GM21529 (cell line): ENCODE measurements around the gene ARF5.
"Not testable (repeated sequence)": the region's sequence is repeated elsewhere in the genome, so short reads cannot be mapped to it uniquely, and the experiment has no call there.

Experiments used
- ATAC-seq: cut with Tn5 transposase; IDR thresholded peaks from one replicate; pipeline ENCODE4 v1.9.1; 2021; ENCODE audit not compliant: unreplicated experiment

ARF5 gene

DNA sequence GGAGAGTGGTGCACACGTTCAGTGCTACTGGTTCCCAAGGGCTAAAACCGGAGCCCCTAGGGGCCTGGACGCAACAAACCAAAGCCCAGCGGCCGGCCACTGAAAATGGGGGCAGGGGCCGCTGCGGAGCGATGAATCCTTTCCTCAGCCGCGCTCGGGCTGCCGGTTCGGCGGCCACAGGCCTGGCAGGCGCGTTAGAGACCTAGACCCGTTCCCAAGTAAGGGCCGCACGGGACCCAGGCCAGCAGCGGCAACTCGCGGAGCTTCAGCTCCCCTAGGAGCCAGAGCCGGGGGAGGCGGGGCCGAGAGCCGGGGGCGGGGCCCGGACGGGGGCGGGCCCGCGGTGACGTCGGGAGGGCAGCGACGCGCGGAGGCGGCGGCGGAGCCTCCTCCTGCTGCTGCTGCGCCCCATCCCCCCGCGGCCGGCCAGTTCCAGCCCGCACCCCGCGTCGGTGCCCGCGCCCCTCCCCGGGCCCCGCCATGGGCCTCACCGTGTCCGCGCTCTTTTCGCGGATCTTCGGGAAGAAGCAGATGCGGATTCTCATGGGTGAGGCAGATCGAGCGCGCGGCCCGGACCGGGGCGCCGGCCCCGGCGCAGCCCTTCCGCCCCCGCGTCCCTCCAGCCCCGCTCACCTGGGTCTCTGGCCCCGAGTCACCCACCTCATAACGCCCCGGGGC is at the start of gene ARF5:
Gene ARF5 (plus strand): TSS at position 393 of the 678 bp plus-strand sequence. CDS start 88 bp downstream, at position 481.
- ATAC-seq, result peak; percentile 76

DNA sequence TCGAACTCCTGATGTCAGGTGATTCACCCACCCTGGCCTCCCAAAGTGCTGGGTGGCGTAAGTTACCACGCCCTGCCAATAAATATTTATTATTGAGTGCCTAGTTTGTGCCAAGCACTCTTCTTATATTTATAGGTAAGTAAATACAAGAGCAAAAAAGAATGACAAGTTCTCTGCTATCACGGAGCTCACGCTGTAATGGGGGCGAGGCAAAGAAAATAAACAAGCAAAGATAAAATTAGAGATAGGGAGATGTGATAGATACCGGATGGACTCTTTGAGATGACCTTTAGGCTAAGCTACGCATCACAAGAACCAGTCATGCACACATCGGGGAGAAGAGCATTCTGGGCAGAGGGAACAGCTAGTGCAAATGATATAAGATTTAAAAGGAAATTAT is 49.1 kb upstream of the ARF5 start:
- ATAC-seq, result no peak

DNA sequence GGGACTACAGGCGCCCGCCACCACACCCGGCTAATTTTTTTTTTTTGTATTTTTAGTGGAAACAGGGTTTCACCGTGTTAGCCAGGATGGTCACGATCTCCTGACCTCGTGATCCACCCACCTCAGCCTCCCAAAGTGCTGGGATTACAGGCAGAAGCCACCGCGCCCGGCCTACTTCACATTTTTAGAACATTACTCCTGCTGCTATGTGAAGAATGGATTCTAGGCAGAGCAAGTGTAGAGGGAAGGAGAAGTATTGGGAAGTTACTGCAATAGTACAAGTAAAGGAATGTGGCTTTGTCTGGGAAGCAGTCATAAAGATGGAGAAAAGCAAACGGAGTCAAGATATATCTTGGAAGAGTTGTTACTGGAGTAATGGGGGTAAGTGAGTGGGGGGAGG is 47.8 kb upstream of the ARF5 start:
- ATAC-seq, result not testable (repeated sequence)

DNA sequence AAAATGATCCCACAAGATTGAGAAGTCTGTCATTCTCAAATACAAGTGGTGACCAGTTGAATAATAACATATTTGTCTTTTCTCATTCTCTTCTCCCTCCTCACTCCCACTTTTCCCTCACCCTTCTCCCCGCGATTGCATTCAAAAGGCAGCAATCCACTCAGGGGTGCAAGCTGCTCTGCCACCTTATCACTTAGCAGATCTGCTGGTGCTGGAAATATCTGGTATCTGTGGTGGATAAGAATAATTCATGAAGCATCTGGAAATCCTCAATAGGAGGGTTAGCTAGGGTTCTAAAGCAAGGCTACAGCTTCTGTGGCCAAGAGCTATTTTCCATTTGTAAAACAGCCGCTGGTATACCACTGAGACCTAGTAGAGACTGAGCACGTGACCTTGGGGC is 46.7 kb upstream of the ARF5 start:
- ATAC-seq, result no peak

DNA sequence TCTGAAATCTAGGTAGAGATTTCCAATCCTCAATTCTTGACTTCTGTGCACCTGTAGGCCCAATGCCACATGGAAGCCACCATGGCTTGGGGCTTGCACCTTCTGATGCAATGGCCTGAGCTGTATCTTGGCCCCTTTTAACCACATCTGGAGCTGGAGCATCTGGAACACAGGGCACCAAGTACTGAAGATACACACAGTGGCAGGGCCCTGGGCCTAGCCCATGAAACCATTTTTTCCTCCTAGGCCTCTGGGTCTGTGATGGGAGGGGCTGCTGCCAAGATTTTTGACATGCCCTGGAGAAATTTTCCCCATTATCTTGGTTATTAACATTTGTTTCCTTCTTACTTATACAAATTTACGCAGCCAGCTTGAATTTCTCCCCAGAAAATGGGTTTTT is 41.9 kb upstream of the ARF5 start:
- no peak for ATAC-seq

DNA sequence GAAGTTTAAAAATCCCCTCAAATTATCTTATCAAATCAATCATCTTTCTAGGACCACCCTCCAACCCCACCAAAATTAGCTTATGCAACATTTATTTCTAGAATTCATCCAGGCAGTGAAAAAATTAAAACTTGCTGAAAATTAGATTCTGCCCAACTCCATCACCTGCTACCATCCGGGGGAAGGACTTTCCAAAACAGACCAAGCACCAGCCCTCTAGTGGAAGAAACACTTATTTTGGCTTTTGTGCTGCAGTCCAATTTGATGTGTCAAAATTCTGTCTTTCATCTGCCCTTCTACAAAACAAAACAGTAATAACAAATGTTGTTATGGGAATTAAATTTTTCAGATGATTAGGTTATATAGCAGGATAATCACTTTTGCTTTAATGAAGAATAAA is 38.0 kb upstream of the ARF5 start:
- ATAC-seq, result no peak

DNA sequence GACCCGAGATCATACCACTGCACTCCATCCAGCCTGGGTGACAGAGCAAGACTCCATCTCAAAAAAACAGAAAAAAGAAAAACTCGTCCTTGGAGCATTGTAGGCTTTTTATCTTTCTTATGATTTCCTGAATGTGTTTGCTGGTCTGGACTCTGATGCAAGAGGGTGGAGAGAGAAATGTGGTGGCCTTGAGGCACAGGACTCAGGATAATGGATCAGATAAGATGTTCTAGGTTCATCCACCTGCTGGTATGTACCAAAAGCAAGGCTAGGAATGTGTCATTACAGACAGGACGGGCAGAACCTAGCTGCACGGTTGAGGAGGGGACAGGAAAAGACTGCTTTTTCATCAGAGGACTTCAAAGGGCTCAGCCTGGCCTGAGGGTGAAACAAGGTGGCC is 36.3 kb upstream of the ARF5 start:
- ATAC-seq, result no peak

DNA sequence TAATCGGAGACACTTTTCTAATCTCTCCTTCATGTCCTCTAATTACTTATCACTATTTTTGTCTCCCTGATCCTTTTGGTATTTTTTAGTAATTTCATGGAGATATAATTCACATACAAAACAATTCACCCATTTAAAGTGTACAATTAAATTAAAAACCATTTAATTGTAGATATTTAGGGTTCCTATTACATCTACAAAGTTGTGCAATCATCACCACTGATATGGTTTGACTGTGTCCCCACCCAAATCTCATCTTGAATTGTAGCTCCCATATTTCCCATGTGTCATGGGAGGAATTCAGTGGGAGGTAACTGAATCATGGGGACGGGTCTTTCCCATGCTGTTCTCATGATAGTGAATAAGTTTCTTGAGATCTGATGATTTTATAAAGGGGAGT is 31.8 kb upstream of the ARF5 start:
- no peak for ATAC-seq

DNA sequence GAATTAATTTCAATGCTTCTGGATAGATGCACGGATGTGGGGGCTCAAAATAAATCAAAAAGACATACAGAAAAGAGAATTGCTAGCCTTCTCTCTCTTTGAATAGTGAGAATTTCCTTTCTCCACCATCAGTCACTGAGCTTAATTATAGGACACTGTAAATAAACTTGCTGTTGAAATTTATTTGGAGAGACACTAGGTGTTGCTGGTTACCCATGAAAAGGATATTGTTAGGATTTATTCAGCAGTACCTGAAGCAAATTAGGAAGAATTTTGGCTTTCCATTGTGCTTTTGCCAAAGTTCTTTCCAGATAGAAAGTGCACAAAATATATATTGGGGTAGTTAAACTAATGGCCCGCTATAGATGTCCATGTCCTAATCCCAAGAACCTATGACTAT is 30.4 kb upstream of the ARF5 start:
- no peak for ATAC-seq

DNA sequence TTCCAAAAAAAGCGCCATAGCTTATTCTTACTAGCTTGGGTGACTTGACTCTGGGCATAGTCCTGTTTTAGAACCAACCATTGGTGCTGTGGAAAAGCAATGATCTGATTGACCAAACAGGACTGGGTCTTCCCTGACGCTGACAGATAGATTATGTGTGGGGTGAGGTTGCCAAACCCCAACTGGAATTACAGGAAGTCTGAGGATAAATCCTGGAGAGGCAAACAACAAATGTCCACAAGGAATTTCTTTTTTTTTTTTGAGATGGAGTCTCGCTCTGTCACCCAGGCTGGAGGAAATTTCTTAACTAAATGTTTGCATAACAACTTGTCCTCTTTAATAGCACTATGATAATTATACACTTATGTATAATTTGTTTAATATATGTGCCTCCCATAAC is 22.0 kb upstream of the ARF5 start:
- ATAC-seq, result no peak

DNA sequence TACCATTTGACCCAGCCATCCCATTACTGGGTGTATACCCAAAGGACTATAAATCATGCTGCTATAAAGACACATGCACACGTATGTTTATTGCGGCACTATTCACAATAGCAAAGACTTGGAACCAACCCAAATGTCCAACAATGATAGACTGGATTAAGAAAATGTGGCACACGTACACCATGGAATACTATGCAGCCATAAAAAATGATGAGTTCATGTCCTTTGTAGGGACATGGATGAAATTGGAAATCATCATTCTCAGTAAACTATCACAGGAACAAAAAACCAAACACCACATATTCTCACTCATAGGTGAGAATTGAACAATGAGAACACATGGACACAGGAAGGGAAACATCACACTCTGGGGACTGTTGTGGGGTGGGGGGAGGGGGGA is 20.2 kb upstream of the ARF5 start:
- not testable (repeated sequence) for ATAC-seq

DNA sequence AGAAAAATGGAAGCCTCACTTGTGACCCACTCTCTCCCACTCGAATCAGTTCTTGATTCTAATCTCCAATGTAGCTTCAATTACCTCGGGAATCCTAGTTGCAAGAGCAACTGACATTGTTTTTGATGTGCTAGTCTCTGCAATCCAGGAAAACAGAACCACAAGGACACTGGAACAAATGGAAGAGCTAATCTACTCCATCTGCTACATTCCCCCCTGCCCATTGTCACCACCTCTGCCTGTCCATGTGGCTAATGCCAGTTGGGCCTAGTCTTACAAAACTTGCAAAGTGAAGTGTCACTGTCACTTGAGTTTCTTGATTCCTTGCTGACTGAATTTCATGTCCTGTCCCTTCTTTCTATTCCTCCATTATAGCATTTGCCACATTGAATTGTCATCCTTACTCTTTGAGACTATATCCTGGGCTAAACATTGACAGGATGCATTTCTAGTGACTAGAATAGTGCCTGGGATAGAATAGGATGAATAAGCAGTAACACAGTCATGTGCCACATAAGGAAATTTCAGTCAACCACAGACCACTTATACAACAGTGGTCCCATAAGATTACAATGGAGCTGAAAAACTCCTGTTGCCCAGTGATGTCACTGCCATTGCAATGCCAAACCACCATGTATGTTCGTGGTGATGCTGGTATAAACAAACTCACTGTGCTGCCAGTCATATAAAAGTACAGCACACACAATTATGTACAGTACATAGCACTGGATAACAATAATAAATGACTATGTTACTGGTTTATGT is 16.3 kb upstream of the ARF5 start:
- ATAC-seq, result no peak

DNA sequence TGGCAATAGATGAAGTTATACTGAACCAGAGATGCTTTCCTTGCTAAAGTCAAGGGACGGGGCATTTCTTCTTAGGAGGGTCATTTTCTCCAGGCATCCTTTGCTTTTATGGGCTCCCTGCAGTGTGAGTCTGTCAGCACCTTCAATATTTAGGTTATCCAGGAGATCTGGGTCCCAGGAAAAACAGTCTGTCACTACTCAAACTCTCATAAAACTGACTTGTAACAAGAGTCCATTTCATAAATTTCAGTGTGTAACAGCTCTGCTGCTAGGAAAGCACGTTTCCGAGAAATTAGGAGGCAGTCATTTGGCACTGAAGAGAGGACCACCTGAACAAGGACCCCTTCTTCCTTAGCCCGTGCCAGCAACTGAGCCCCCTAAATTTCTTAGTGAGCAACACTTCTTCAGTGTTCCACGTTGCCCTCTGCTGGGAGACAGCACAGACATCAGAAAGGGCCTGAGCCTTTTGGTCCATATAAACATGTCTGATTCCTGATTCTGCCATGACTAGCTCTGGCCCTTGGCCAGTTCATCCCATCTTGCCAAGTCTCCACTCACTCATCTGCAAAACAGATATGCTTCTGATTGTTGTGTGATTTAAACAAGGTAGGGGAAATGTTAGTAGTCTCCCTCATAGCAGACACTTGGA is 10.1 kb upstream of the ARF5 start:
- ATAC-seq, result no peak

DNA sequence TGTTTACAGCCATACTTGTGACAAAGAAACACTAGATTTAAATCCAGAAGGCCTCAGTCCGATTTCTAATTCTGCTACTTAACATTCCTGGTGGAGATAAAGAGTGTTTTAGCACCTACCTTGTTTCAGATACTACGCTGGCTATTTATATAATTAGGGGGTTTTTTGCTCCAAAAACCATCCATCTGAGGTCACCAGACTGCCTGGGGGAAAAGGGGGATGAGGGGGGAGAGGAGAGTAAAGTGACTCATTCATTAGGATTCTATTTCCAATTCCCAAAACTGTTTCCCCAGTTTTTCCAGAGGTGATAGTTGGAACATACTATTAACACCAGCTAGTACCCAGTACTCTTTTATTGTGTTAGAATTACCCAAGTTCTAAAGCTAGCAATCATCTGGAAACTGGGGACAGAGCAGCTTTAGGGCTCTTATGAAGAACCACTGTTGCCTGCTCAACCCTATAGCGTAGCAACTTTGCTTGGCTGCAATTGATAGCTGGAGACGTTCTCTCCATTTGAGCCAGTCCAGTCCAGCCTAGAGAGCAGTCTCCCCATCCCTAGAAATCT is 9.4 kb upstream of the ARF5 start:
- ATAC-seq, result no peak

DNA sequence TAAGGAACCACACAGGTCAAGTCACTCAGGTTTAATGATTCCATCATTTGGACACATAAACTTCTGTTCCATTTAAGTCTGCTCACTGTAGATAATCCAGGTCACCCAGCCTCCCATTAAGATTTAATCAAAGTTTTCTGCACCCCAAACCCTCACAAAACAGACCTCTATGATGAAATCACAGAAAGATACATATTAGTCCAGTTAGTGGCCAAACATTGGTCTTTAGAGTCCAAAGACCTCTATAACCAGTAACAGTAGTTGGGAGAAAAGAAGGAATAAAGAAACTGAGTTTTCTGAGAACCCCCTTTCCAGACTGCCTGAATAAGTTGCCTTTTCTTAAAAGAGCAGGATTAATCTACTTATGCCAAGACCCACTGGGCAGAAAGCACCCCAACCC is 7.6 kb upstream of the ARF5 start:
- no peak for ATAC-seq

DNA sequence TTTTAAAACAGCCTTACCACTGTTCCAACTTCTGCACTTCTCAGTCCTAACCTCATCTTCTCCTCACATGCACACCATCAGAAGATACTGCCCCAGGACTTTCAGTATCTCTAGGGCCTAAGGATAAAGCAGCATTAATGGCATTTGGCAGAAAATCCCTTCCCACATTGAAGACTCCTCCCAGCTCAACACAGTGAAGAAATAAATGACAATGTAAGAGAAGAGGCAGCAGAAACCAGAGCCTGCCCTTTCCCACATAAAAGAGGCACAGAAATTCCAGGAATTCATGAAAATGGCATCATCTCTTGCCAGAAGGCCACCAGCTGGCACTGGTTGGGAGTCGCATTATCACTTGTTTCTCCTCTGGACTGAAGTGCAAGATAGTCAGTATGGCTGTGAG is 6.5 kb upstream of the ARF5 start:
- no peak for ATAC-seq

DNA sequence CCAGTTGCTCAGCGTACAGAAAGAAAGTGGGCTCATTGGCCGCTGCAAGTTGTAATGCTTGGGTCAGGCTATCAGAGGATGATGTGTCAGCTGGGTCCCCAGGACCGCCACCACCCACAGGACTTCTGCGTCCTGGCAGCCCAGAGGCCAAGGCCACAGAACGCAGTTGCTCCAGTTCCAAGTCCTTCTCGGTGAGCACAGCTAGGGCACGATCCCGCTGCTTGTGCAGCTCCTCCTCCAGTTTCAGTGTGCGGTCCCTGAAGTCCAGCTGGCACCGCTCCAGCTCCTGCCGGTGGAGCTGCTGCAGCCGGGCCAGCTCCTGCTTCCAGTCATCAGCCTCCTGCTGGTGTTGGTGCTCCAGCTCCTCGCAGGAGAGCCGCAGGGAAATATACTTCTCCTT is 5.8 kb upstream of the ARF5 start:
- ATAC-seq, result no peak

DNA sequence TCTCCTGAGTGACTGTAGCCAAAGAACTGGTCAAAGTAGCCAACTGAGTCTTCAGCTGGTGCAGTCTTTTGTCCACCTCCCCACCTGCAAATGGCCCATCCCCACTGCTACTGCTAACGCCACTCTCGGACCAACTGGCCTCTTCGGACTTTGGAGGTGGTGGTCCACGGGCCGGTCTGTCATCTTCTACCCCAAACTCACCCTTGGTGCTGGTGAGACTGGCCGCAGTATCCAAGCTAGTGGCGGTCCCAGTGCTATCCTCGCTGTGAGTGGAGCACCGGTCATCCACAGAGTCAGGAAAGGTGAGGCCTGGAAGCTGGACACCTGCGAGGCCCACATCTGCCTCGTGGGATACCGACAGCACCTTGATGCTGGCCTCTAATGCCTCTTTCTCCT is 3.6 kb upstream of the ARF5 start:
- no peak for ATAC-seq

DNA sequence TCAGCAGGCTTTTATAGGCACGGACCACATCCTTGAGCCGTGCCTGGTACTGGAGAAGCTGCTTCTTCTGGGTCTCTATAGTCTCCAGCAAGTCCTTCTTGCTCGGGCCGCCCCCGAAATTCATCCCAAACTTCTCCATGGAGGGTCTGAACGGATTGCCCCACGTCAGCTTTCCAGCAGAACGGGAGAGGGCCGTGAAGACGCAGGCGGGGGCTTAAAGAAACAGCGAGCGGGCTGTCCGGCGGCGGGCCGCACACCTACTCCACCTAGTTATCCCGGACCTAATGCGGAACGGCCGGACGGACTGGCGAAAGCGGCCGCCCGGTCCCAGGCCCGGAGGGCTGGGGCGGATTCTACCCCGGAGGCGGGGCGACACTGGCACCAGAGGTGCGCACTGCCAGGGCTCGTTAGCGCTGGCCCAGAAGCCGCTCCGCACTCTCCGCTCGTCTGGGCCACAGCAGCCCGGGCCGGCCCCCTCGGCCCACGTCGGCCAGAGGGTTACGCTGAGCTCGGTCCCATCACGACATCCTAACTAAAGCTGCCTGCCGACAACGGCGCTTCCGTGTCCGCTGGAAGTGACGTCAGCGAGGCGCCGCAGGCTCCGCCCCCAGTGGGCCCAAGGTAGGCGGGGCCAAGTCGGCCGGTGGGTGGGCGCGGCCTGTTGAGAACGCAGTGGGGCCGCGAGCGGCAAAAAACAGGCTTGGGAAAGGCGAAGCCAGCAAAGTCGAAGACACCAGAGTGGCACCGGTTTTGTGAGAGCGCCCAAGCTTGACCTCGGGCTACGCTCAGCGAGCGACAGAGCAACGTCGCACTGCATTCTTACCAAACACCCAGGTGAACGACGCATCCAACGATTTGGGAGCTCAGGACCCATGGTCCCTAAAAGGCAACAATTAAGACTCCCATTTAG is 2.9 kb upstream of the ARF5 start, which contains the start of gene GCC1:
Gene GCC1 (minus strand): TSS at position 553 of the 910 bp plus-strand sequence. CDS start 414 bp downstream, at position 139.
- ATAC-seq, result peak; percentile 78

DNA sequence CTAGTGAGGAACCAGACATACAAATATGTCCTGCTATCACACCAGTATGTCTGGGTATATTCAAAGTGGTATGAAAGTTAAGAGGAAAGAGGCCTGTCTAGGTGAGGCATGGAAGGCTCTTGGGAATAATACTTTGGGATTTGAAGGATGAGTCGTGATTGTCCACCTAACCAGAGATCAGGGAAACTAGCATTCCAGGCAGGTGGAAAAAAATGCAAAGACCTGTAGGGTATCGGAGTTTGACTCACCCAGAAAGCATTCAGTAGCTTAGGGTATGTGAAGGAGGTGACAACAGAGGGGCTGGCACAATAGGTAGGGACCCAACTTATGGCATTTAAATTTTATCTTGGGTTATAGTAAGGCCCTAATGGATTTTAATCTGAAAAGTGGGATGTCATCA is 1.9 kb upstream of the ARF5 start:
- no peak for ATAC-seq

DNA sequence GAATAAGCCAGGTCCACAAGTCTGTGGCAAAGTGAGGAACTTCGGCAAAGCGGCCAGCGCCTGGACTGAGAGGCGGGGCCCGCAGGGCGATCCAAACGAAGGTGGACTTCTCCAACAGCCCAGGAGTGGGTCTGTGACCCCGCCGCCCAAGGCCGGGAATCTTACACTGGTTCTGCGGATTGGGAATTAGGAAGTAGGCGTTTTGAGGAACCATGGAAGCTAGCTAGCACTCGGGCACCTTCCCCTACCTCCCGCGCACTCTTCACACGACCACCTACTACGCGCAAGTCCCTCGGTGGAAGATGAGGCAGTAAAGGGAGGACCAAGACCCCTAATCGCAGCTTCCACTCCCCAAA is 570 bp upstream of the ARF5 start:
- no peak for ATAC-seq
